Stimulated activated CD8-positive, alpha-beta memory T cell treated with anti-CD3 and anti-CD28 coated beads, Interleukin-12 subunit alpha, Interleukin-12 subunit beta, amount 100 ng/mL, for 4 hours (primary cell): ENCODE data around the gene ZFP92.

Source experiments
- DNase-seq: peaks from one replicate; pipeline ENCODE4 v3.0.0-alpha.2; 2020; ENCODE audit warnings: low read depth

Gene ZFP92

DNA sequence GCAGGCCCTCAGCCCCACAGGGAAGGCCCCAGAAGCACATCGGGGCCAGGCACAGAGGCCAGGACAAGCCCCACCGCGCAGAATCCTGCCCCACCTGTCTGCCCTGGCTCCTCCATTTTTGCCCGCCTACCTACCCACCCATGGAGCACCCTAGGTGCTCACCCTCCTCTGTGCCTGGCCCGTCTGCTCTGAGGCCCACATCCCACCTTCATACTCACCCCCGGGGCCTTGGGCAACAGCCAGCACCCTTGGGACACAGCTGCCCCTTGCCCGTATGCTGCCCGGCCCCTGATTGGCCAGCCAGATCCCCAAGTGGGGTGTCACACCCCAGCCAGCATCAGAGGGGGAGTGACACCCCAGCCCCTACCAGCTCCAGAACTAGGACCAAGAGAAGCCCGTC is 45.4 kb downstream of the ZFP92 start:
- DNase-seq, result no peak

DNA sequence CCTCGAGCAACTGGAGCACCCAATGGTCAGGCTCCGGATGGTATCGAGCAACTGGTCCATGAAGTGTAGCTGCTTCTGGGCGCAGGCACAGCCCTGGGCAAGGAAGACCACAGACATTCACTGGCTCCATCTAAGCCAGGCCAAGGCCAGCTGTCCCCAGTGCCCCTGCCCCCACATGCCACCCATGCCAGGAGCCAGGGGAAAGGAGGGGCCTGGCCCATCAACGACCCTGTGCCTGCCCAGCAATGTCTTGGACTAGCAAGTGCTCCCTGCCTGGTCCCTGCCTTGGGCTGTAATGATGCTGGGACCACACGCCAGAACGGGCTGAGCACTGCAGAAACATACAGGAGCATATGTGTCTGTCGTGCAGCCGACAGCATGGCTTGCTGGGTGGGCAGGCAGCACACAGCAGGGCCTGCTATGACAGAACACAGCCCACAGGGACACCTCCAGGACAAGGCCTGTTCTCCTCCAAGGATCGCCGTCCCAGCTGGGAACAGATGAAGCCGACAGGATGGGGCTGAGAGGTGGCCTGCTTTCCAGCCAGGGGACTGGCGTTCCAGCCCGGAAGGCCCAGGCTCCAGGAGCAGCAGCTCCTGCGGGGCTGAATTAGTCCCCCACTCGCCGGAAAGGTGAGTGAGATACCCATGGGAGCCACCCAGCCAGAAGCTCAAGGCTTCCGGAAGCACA is 46.0 kb downstream of the ZFP92 start:
- DNase-seq, result no peak

- DNase-seq, result no peak
These were observed 46.7 kb downstream of the ZFP92 start for GRCh38 chrX:153457827-153458466.

GRCh38 chrX:153458476-153458875 is 47.2 kb downstream of the ZFP92 start:
- DNase-seq, result no peak

DNA sequence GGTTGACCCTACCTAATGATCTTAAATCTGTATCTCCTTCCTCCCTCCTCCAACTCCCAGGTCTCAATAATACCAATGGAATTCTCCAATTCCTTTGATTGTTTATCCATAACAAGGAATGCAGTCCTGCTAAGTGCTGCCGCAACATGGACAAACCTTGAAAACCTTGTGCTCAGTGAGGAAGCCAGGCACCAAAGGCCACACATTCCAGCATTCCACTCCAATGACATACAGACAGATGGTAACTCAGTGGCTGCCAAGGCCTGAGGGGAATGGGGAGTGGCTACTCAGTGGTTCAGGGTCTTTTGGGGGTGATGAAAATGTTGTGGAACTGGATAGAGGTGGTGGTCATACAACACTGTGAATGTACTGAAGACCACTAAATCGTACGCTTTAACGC is 48.7 kb downstream of the ZFP92 start:
- no peak for DNase-seq

DNA sequence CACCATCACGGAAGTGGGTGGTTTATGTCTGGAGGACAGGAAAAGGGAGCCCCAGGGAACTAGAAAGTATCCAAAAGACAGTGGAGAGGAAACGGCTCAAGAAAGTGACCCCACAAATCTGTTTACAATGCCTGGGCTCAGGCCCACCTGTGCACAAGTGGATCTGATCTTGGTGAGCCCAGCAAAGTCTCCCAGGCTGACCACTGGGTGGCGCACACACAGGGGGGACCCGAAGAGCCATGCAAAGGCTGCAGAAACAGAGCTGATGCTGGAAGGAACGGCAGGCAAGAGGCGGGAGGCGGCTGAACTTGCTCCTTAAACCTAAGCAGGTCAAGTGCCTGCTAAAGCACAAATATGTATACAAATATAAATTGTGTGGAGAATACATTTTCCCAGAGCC is 49.6 kb downstream of the ZFP92 start:
- DNase-seq, result no peak
